GM21367 (cell line): ENCODE results near the gene CLASP2.
"Not testable (repeated sequence)": the region's sequence is repeated elsewhere in the genome, so short reads cannot be mapped to it uniquely, and the experiment has no call there.

Experiments
- ATAC-seq: cut with Tn5 transposase; IDR thresholded peaks from one replicate; pipeline ENCODE4 v1.9.1; 2021; ENCODE audit not compliant: unreplicated experiment

CLASP2 gene

GRCh38 chr3:33717866-33718594 lies at the start of gene CLASP2:
Gene CLASP2 (minus strand): TSS chr3:33718254. CDS start chr3:33718002, 252 bp downstream.
- ATAC-seq, result peak; percentile 91

DNA sequence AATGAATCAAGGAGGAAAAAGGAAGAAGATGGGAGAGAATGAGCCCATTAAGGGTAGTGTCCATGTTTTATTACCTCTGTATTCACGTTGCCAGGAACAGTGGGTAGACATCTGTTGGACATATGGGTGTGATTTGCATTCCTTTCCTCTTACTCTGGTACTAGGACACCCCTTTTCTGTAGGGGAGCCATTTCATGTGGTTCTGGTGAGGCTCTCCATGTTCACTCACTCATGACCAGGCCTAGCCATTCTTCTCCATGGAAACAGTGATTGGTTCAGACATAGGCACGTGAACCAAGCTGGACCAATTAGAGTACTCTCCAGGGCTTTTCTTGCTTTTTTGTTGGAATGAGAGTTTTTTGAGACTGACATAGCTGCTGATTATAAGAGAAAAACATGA lies 40.8 kb upstream of the CLASP2 start:
- ATAC-seq, result no peak

GRCh38 chr3:33758281-33758680 lies 40.2 kb upstream of the CLASP2 start:
- no peak for ATAC-seq

GRCh38 chr3:33754391-33754790 lies 36.3 kb upstream of the CLASP2 start:
- ATAC-seq, result not testable (repeated sequence)

DNA sequence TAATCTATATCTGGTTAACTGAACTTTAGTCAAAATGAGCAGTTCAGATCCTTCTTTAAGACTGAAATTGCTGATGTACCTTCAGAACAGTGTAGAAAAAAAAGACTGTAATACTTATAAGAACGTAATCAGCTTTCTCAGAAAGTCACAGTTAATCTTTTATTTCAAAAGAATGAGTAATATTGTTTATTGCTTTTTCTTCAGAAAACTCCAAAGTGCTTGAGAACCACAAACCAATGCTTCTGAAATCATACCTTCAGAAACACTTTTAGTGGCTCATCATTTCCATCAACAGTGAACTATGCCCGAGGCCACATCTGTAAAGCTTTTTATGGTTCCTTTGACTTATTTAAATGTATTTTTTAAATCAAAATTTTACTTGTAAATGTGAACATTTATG lies 33.3 kb upstream of the CLASP2 start:
- ATAC-seq, result no peak

- no peak for ATAC-seq
These were observed 32.1 kb upstream of the CLASP2 start for GRCh38 chr3:33750211-33750548.

DNA sequence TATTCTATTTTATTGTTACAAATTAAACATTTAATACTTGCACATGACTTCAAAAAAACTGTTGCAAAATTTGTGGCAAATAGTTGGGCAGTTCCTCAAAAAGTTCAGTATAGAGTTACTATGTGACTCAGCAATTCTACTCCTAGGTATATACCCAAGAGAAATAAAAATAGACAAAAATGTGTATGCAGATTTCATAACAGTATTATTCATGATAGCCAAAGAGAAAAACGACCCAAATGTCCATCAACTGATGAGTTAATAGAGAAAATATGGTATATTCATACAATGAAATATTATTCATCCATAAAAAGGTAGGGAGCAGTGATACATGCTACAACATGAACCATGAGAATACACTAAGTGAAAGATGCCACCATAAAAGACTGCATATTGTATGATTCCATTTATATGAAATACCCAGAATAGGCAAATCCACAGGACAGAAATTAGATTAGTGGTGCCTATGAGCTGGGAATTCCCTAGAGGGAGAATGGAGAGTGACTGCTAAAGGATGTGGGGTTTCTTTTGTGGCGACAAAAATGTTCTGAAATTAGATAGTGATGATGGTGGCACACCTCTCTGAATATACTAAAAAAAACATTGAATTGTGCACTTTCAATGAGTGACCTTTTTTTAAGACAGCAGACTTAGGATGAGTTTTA lies 31.6 kb upstream of the CLASP2 start:
- no peak for ATAC-seq

GRCh38 chr3:33746416-33747116 lies 28.5 kb upstream of the CLASP2 start:
- peak; percentile 63 for ATAC-seq

GRCh38 chr3:33737146-33737545 lies 19.1 kb upstream of the CLASP2 start:
- no peak for ATAC-seq

GRCh38 chr3:33732394-33732793 lies 14.3 kb upstream of the CLASP2 start:
- ATAC-seq, result no peak

DNA sequence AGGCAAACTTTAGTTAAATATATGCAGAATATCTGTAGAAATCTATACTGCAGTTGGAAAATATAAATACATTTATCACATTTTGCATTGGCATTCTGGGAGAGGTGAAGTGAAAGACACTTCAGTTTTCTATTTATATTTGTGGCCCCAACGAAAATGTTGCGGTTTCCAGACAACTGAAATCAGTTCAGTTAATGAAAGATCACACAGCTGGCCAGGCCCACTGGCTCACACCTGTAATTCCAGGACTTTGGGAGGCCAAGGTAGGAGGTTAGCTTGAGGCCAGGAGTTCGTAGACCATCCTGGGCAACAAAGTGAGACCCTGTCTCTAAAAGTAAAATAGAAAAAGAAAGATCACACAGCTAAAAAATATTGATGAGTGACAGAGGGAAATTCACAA lies 11.9 kb upstream of the CLASP2 start:
- ATAC-seq, result no peak

- ATAC-seq, result no peak
These were observed 6.2 kb upstream of the CLASP2 start for GRCh38 chr3:33724256-33724655.

- ATAC-seq, result no peak
These were observed 4.7 kb upstream of the CLASP2 start for GRCh38 chr3:33722626-33723370.

- ATAC-seq, result no peak
These were observed 4.1 kb upstream of the CLASP2 start for GRCh38 chr3:33722191-33722590.

DNA sequence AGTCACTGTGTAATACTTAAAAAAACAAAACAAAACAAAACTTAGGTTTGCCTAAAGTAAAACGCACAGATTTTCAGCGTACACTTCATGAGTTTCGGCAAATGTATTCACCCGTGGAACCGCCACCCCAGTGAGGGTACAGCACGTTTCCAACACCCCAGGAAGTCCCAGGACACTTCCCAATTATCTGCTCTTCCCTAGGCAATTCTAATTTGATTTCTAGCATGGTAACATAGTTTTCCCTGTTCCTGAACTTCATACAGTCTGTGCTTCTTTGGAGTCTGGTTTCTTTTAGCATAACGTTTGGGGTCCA lies 497 bp upstream of the CLASP2 start:
- ATAC-seq, result no peak

- ATAC-seq, result peak; percentile 61
These were observed 513 bp downstream of the CLASP2 start for GRCh38 chr3:33717616-33717865.

GRCh38 chr3:33716227-33716626 lies 1.8 kb downstream of the CLASP2 start:
- ATAC-seq, result no peak

GRCh38 chr3:33711100-33711499 lies 7.0 kb downstream of the CLASP2 start:
- ATAC-seq, result no peak

- ATAC-seq, result no peak
These were observed 12.0 kb downstream of the CLASP2 start for GRCh38 chr3:33706056-33706455.

- ATAC-seq, result no peak
These were observed 13.2 kb downstream of the CLASP2 start for GRCh38 chr3:33704891-33705290.

GRCh38 chr3:33699275-33699674 lies 18.8 kb downstream of the CLASP2 start:
- no peak for ATAC-seq

DNA sequence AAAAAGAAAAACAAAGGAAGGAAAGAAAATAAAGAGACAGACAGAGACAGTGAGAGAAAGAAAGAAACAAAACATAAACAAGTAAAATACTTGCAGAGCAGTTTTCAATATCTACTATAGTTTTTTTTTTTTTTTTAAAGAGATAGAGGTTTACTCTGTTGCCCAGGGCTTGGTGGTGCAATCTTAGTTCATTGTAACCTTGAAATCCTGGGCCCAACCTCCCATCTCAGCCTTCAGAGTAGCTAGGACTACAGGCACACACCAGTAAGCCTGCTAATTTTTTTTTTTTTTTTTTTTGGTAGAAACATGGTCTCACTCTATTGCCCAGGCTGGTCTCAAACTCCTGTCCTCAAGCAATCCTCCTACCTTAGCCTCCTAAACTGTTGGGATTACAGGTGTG lies 23.1 kb downstream of the CLASP2 start:
- ATAC-seq, result no peak
